ENCODE measurements around the gene NOP9. TPM values are rescaled to one million over a fixed set of nuclear protein-coding genes. Genes with fewer than 3 reads are reported as not detected.

Gene NOP9
- total RNA-seq, 1 donor from 2014 or later = 14.8 TPM

- H2AFZ ChIP-seq (replicated peaks) = no peak overlapping the region
- no peak overlapping the region for H3K4me3 ChIP-seq
- peaks cover 4% of the 10 kb centered on the region for H3K4me1 Mint-ChIP-seq
- no peaks in the 10 kb centered on the region for H3K9me3 Mint-ChIP-seq
- no peaks in the 10 kb centered on the region for H4K20me1 ChIP-seq (ENCODE audit: low read depth)
- H3K36me3 ChIP-seq = no peaks in the 10 kb centered on the region
- H3K4me1 ChIP-seq = no peaks in the 10 kb centered on the region
- H3K27ac ChIP-seq = no peak overlapping the region
- H3K4me2 ChIP-seq = no peak overlapping the region
- no peak overlapping the region for H3K9ac ChIP-seq
- H3K9me3 ChIP-seq (ENCODE audit: low read depth) = no peaks in the 10 kb centered on the region
- H3K27ac Mint-ChIP-seq = peak overlapping the region; percentile 72
- H3F3A ChIP-seq (ENCODE audit: low read depth) = peaks cover 10% of the 10 kb centered on the region
- H3K36me3 Mint-ChIP-seq = no peaks in the 10 kb centered on the region
- no peaks in the 10 kb centered on the region for H3K79me2 ChIP-seq (ENCODE audit: low read depth)
- no peaks in the 10 kb centered on the region for H3K27me3 ChIP-seq
- no peak overlapping the region for H3K4me3 Mint-ChIP-seq
- peaks cover 8% of the 10 kb centered on the region for H3K27me3 Mint-ChIP-seq (ENCODE audit: insufficient read depth, low read depth)
- DNase-seq (ENCODE audit: low spot score) = no peak
- TF ChIP-seq CTCF (IDR thresholded peaks at IDR 0.05) (no peak), EZH2 (IDR thresholded peaks at IDR 0.05) (no peak), EZH2phosphoT487 (IDR thresholded peaks at IDR 0.05) (no peak)
Observed at GRCh38 chr14:24266344-24267244, 33.1 kb upstream of the NOP9 start.

- Histone ChIP-seq H3K27ac (no peak overlapping the region), H3K27me3 (no peaks in the 10 kb centered on the region), H3K36me3 (no peaks in the 10 kb centered on the region), H3K4me1 (peaks cover 6% of the 10 kb centered on the region), H3K4me3 (no peak overlapping the region), H3K9ac (no peak overlapping the region), H4K20me1 (ENCODE audit: low read depth) (no peaks in the 10 kb centered on the region), H3K9me3 (ENCODE audit: low read depth) (no peaks in the 10 kb centered on the region), H3K79me2 (ENCODE audit: low read depth) (peaks cover 5% of the 10 kb centered on the region), H3F3A (ENCODE audit: low read depth) (peaks cover 10% of the 10 kb centered on the region), H3K4me2 (no peak overlapping the region), H2AFZ (replicated peaks) (no peak overlapping the region)
- no peak overlapping the region for H3K4me3 Mint-ChIP-seq
- H3K9me3 Mint-ChIP-seq = no peaks in the 10 kb centered on the region
- no peak for DNase-seq (ENCODE audit: low spot score)
- H3K4me1 Mint-ChIP-seq = peaks cover 11% of the 10 kb centered on the region
- no peak for TF ChIP-seq EZH2 (IDR thresholded peaks at IDR 0.05)
- TF ChIP-seq EZH2phosphoT487 (IDR thresholded peaks at IDR 0.05) = no peak
- TF ChIP-seq CTCF (IDR thresholded peaks at IDR 0.05) = no peak
- peaks cover 8% of the 10 kb centered on the region for H3K27me3 Mint-ChIP-seq (ENCODE audit: insufficient read depth, low read depth)
- H3K36me3 Mint-ChIP-seq = no peaks in the 10 kb centered on the region
- H3K27ac Mint-ChIP-seq = peak overlapping the region; percentile 6
Observed at GRCh38 chr14:24267516-24267915, 32.1 kb upstream of the NOP9 start.

- peaks cover 8% of the 10 kb centered on the region for H3K79me2 ChIP-seq (ENCODE audit: low read depth)
- peaks cover 10% of the 10 kb centered on the region for H3F3A ChIP-seq (ENCODE audit: low read depth)
- H3K4me3 ChIP-seq = no peak overlapping the region
- DNase-seq (ENCODE audit: low spot score) = no peak
- peaks cover 15% of the 10 kb centered on the region for H3K4me1 Mint-ChIP-seq
- H3K27me3 ChIP-seq = no peaks in the 10 kb centered on the region
- no peak overlapping the region for H3K27ac Mint-ChIP-seq
- H3K4me3 Mint-ChIP-seq = no peak overlapping the region
- peaks cover 8% of the 10 kb centered on the region for H3K27me3 Mint-ChIP-seq (ENCODE audit: insufficient read depth, low read depth)
- H3K36me3 Mint-ChIP-seq = no peaks in the 10 kb centered on the region
- no peak overlapping the region for H3K4me2 ChIP-seq
- H3K36me3 ChIP-seq = no peaks in the 10 kb centered on the region
- no peak overlapping the region for H3K9ac ChIP-seq
- no peaks in the 10 kb centered on the region for H3K9me3 Mint-ChIP-seq
- H3K27ac ChIP-seq = no peak overlapping the region
- H4K20me1 ChIP-seq (ENCODE audit: low read depth) = no peaks in the 10 kb centered on the region
- H3K9me3 ChIP-seq (ENCODE audit: low read depth) = no peaks in the 10 kb centered on the region
- H2AFZ ChIP-seq (replicated peaks) = no peak overlapping the region
- TF ChIP-seq EZH2 (IDR thresholded peaks at IDR 0.05) (no peak), CTCF (IDR thresholded peaks at IDR 0.05) (no peak), EZH2phosphoT487 (IDR thresholded peaks at IDR 0.05) (no peak)
- peaks cover 6% of the 10 kb centered on the region for H3K4me1 ChIP-seq
Observed at GRCh38 chr14:24268225-24268624, 31.4 kb upstream of the NOP9 start.
